ENCODE results near the gene SEMA5A.

- TF ChIP-seq CTCF (IDR thresholded peaks at IDR 0.05) (no peak), POLR2A (IDR thresholded peaks at IDR 0.05) (no peak)
Observed at GRCh38 chr5:9090381-9091026, 455.4 kb downstream of the SEMA5A start.

All from lower leg skin (tissue), 3 donors.